Peyer's patch (tissue), 4 donors: Measurements from ENCODE around the gene CHRM4.

ENCODE experiments used
- CTCF ChIP-seq, 6 experiments: fragments of 450-650 bp in 4 of 6; fragments of 200-600 bp in 2 of 6; sonication (generic) in 1 of 6; IDR thresholded peaks; one replicate each; pipeline ENCODE4 v1.5.1; 2017 to 2019; ENCODE audit warnings: antibody characterized with exemption in 6 of 6, mild to moderate bottlenecking in 3 of 6, moderate library complexity in 1 of 6
- POLR2A ChIP-seq, 2 donors: fragments of 450-650 bp; IDR thresholded peaks; one replicate each; pipeline ENCODE4 v1.5.1; 2017; ENCODE audit warnings: antibody characterized with exemption in 2 of 2, mild to moderate bottlenecking in 2 of 2, moderate library complexity in 2 of 2

GRCh38 chr11:46382646-46383403, 8.8 kb downstream of the CHRM4 start:
- TF ChIP-seq CTCF (IDR thresholded peaks at IDR 0.05) (peak in 4 of 6 experiments; percentile 36 to 66 (median 56)), POLR2A (IDR thresholded peaks at IDR 0.05) (no peak)
